Gastrocnemius medialis (tissue), 4 donors: Measurements from ENCODE around the gene OR11L1. TPM values are rescaled to one million over a fixed set of nuclear protein-coding genes. Genes with fewer than 3 reads are reported as not detected.

Experiments
- ATAC-seq, 2 donors: fragments of 150-250 bp; one replicate each; pipeline ENCODE4 v1.9.1; 2016
- DNase-seq, 2 donors: peaks; one replicate each; pipeline ENCODE4 v3.0.0-alpha.2; 2019
- H3K27ac ChIP-seq, 4 donors: fragments of 200-600 bp; sonication (generic); 1 replicate in 1 of 4; 2 replicates in 3 of 4; pipeline ENCODE4 v1.5.1; 2016 to 2018; ENCODE audit warnings: mild to moderate bottlenecking in 2 of 4, moderate library complexity in 1 of 4
- H3K27me3 ChIP-seq, 3 donors: fragments of 200-600 bp; sonication (generic) in 2 of 3; 1 replicate in 1 of 3; 2 replicates in 2 of 3; pipeline versions ENCODE4 v1.5.1 to v1.6.0; 2016 to 2019; ENCODE audit warnings: mild to moderate bottlenecking in 1 of 3, moderate library complexity in 1 of 3
- H3K36me3 ChIP-seq, 2 donors: fragments of 200-600 bp; sonication (generic) in 1 of 2; one replicate each; pipeline ENCODE4 v1.5.1; 2017 to 2018
- H3K4me1 ChIP-seq, 2 donors: fragments of 200-600 bp; sonication (generic) in 1 of 2; one replicate each; pipeline ENCODE4 v1.5.1; 2016 to 2017; ENCODE audit warnings: mild to moderate bottlenecking in 2 of 2
- H3K4me3 ChIP-seq, 4 donors: fragments of 200-600 bp; sonication (generic) in 3 of 4; 1 replicate in 1 of 4; 2 replicates in 3 of 4; pipeline ENCODE4 v1.5.1; 2016 to 2019; ENCODE audit warnings: mild to moderate bottlenecking in 2 of 4
- H3K9me3 ChIP-seq, 3 donors: fragments of 200-600 bp; sonication (generic) in 2 of 3; 1 replicate in 1 of 3; 2 replicates in 2 of 3; pipeline ENCODE4 v1.5.1; 2016 to 2019
- CTCF ChIP-seq, 5 experiments: fragments of 450-650 bp in 3 of 5; fragments of 200-600 bp in 2 of 5; sonication (generic) in 2 of 5; IDR thresholded peaks in 4 of 5; conservative IDR thresholded peaks in 1 of 5; 1 replicate in 4 of 5; 2 replicates in 1 of 5; pipeline ENCODE4 v1.5.1; 2016 to 2019; ENCODE audit warnings: antibody characterized with exemption in 5 of 5, mild to moderate bottlenecking in 3 of 5, moderate library complexity in 3 of 5
- POLR2A ChIP-seq, 2 donors: fragments of 450-650 bp; IDR thresholded peaks; one replicate each; pipeline ENCODE4 v1.6.1; 2017; ENCODE audit warnings: antibody characterized with exemption in 2 of 2, mild to moderate bottlenecking in 2 of 2, moderate library complexity in 2 of 2
- in situ Hi-C, 4 donors: fragments of 200-750 bp; cut with MboI; loops; one replicate each; pipeline versions ENCODE4 v1.15.0 to v1.8.0; 2017; ENCODE audit warnings: low sequenced_read_pairs in 4 of 4
- intact Hi-C: fragments of 100-400 bp; cut with DNase I; formaldehyde crosslinking; loops from one replicate; pipeline ENCODE4 v1.15.1; 2023; ENCODE audit warnings: low total_unique reads
- total RNA-seq, 4 donors: library from RNA; depleted of rRNA; stranded (reverse); fragments of >200 nt; gene quantifications; one replicate each; pipeline versions ENCODE4 v1.1.0 to v1.2.3, GENCODE V29; 2016

The OR11L1 gene
- total RNA-seq, 4 donors from 2014 or later: not detected

GRCh38 chr1:247845011-247845692 is 3.5 kb upstream of the OR11L1 start:
- no peak for DNase-seq
- H3K4me1 ChIP-seq: no peaks in the 10 kb centered on the region
- H3K9me3 ChIP-seq: no peaks in the 10 kb centered on the region
- H3K27ac ChIP-seq: no peak overlapping the region
- no peak overlapping the region for H3K4me3 ChIP-seq
- in situ Hi-C loops (no loop called here), intact Hi-C loops (no loop called here)
- H3K36me3 ChIP-seq: no peaks in the 10 kb centered on the region
- H3K27me3 ChIP-seq: no peaks in the 10 kb centered on the region
- no peak for TF ChIP-seq POLR2A (IDR thresholded peaks at IDR 0.05)
- no peak for TF ChIP-seq CTCF (IDR thresholded peaks at IDR 0.05 in 4 of 5, conservative IDR thresholded peaks at IDR 0.05 in 1 of 5)
- no peak for ATAC-seq

- no peaks in the 10 kb centered on the region for H3K36me3 ChIP-seq
- in situ Hi-C loops (no loop called here), intact Hi-C loops (no loop called here)
- no peaks in the 10 kb centered on the region for H3K9me3 ChIP-seq
- DNase-seq (no peak), ATAC-seq (no peak)
- no peak for TF ChIP-seq CTCF (IDR thresholded peaks at IDR 0.05 in 4 of 5, conservative IDR thresholded peaks at IDR 0.05 in 1 of 5)
- no peak for TF ChIP-seq POLR2A (IDR thresholded peaks at IDR 0.05)
- no peak overlapping the region for H3K27ac ChIP-seq
- H3K4me1 ChIP-seq: no peaks in the 10 kb centered on the region
- no peak overlapping the region for H3K4me3 ChIP-seq
- no peaks in the 10 kb centered on the region for H3K27me3 ChIP-seq
These were observed 1.7 kb upstream of the OR11L1 start for GRCh38 chr1:247843411-247843810.

- no peaks in the 10 kb centered on the region for H3K4me1 ChIP-seq
- in situ Hi-C loops: no loop called here
- no peaks in the 10 kb centered on the region for H3K36me3 ChIP-seq
- no peak overlapping the region for H3K4me3 ChIP-seq
- ATAC-seq (no peak), DNase-seq (no peak)
- intact Hi-C loops: no loop called here
- no peak overlapping the region for H3K27ac ChIP-seq
- H3K27me3 ChIP-seq: no peaks in the 10 kb centered on the region
- no peaks in the 10 kb centered on the region for H3K9me3 ChIP-seq
- no peak for TF ChIP-seq CTCF (IDR thresholded peaks at IDR 0.05 in 4 of 5, conservative IDR thresholded peaks at IDR 0.05 in 1 of 5)
These were observed 878 bp downstream of the OR11L1 start for GRCh38 chr1:247840818-247841217.

GRCh38 chr1:247833601-247834000 is 8.1 kb downstream of the OR11L1 start:
- no peak overlapping the region for H3K27ac ChIP-seq
- H3K36me3 ChIP-seq: no peaks in the 10 kb centered on the region
- no peaks in the 10 kb centered on the region for H3K9me3 ChIP-seq
- ATAC-seq (no peak), DNase-seq (no peak)
- H3K4me3 ChIP-seq: no peak overlapping the region
- no peaks in the 10 kb centered on the region for H3K4me1 ChIP-seq
- TF ChIP-seq POLR2A (IDR thresholded peaks at IDR 0.05) (no peak), CTCF (IDR thresholded peaks at IDR 0.05 in 4 of 5, conservative IDR thresholded peaks at IDR 0.05 in 1 of 5) (no peak)
- no peaks in the 10 kb centered on the region for H3K27me3 ChIP-seq
- intact Hi-C loops: no loop called here
- in situ Hi-C loops: no loop called here

GRCh38 chr1:247829656-247830055 is 12.0 kb downstream of the OR11L1 start:
- in situ Hi-C loops (no loop called here), intact Hi-C loops (no loop called here)
- Histone ChIP-seq H3K27me3 (no peaks in the 10 kb centered on the region), H3K4me1 (no peaks in the 10 kb centered on the region), H3K9me3 (no peaks in the 10 kb centered on the region), H3K4me3 (no peak overlapping the region), H3K27ac (no peak overlapping the region), H3K36me3 (no peaks in the 10 kb centered on the region)
- DNase-seq (no peak), ATAC-seq (no peak)
- TF ChIP-seq CTCF (IDR thresholded peaks at IDR 0.05 in 4 of 5, conservative IDR thresholded peaks at IDR 0.05 in 1 of 5): no peak
- TF ChIP-seq POLR2A (IDR thresholded peaks at IDR 0.05): no peak
